ENCODE data around the gene MSI2.

The MSI2 gene

DNA sequence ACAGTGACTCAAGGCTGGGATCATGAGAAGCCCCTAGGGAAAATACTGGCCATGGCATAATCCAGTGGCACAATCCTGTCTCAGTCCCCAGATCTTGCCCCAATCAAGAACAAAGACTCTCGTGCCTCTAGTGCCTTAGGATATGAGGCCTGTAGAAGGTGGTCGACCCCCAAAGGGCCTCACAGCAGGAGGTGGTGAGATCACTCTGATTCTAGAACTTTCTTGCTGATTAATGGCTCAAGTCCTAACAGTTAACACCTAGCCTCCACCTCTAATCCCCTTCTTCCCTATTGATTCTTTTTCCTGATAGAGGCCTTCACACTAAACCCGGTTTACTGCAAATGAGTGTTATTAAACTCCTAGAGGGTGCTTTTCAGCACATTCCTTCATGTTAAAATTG lies 312.0 kb downstream of the MSI2 start:
- Histone ChIP-seq H3K79me2 (ENCODE audit: insufficient read depth, low read length) (no peaks in the 10 kb centered on the region), H2AFZ (ENCODE audit: low read depth, low read length, severe bottlenecking) (no peak overlapping the region), H3K27ac (ENCODE audit: low read depth, low read length) (no peak overlapping the region), H3K9me2 (replicated peaks; ENCODE audit: insufficient read depth, low read length) (no peaks in the 10 kb centered on the region), H3K4me3 (ENCODE audit: insufficient read depth, low read length, poor library complexity, severe bottlenecking) (no peak overlapping the region), H3K27me3 (ENCODE audit: low read length) (no peaks in the 10 kb centered on the region), H3K36me3 (ENCODE audit: low read length) (no peaks in the 10 kb centered on the region), H4K20me1 (ENCODE audit: low read depth, low read length) (no peaks in the 10 kb centered on the region), H3K9me3 (ENCODE audit: insufficient read depth, low read length) (no peaks in the 10 kb centered on the region), H3K4me2 (ENCODE audit: low read depth, low read length, poor library complexity, severe bottlenecking) (no peak overlapping the region), H3K9ac (ENCODE audit: low read length) (no peak overlapping the region), H3F3A (ENCODE audit: insufficient read depth) (no peaks in the 10 kb centered on the region)
- TF ChIP-seq, protein P1, sequence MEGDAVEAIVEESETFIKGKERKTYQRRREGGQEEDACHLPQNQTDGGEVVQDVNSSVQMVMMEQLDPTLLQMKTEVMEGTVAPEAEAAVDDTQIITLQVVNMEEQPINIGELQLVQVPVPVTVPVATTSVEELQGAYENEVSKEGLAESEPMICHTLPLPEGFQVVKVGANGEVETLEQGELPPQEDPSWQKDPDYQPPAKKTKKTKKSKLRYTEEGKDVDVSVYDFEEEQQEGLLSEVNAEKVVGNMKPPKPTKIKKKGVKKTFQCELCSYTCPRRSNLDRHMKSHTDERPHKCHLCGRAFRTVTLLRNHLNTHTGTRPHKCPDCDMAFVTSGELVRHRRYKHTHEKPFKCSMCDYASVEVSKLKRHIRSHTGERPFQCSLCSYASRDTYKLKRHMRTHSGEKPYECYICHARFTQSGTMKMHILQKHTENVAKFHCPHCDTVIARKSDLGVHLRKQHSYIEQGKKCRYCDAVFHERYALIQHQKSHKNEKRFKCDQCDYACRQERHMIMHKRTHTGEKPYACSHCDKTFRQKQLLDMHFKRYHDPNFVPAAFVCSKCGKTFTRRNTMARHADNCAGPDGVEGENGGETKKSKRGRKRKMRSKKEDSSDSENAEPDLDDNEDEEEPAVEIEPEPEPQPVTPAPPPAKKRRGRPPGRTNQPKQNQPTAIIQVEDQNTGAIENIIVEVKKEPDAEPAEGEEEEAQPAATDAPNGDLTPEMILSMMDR (IDR thresholded peaks at IDR 0.05; ENCODE audit: insufficient read depth, low read length, poor library complexity, severe bottlenecking) = no peak
- no peak for TF ChIP-seq EZH2phosphoT487 (conservative IDR thresholded peaks at IDR 0.05; ENCODE audit: low read length)

DNA sequence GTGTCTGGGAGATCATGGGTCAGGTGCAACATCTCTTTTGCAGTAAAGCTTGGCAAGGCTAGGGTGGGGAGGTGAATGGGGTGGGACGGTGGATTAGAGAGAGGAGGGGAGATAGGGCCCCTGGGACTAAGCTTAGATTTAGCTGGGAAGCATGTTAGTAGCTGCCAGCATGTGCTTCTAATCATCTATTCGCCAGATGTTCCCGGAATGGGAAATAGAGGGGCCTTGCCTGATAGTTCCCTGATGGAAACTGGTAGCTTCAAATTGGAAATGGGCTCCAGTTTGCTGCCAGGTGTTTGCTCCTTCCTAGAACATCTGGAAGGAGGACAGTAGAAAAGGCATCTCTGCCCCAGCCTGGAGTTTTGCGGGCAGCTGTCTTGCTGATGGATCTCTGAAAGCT lies 312.7 kb downstream of the MSI2 start:
- Histone ChIP-seq H3K27ac (ENCODE audit: low read depth, low read length) (no peak overlapping the region), H3K9me3 (ENCODE audit: insufficient read depth, low read length) (no peaks in the 10 kb centered on the region), H2AFZ (ENCODE audit: low read depth, low read length, severe bottlenecking) (no peak overlapping the region), H3K36me3 (ENCODE audit: low read length) (no peaks in the 10 kb centered on the region), H3K9me2 (replicated peaks; ENCODE audit: insufficient read depth, low read length) (no peaks in the 10 kb centered on the region), H3K9ac (ENCODE audit: low read length) (no peak overlapping the region), H3F3A (ENCODE audit: insufficient read depth) (no peaks in the 10 kb centered on the region), H3K79me2 (ENCODE audit: insufficient read depth, low read length) (no peaks in the 10 kb centered on the region), H3K27me3 (ENCODE audit: low read length) (no peaks in the 10 kb centered on the region), H4K20me1 (ENCODE audit: low read depth, low read length) (no peaks in the 10 kb centered on the region), H3K4me2 (ENCODE audit: low read depth, low read length, poor library complexity, severe bottlenecking) (no peak overlapping the region), H3K4me3 (ENCODE audit: insufficient read depth, low read length, poor library complexity, severe bottlenecking) (no peak overlapping the region)
- no peak for TF ChIP-seq EZH2phosphoT487 (conservative IDR thresholded peaks at IDR 0.05; ENCODE audit: low read length)
- TF ChIP-seq, protein P1 (IDR thresholded peaks at IDR 0.05; ENCODE audit: insufficient read depth, low read length, poor library complexity, severe bottlenecking) = no peak

DNA sequence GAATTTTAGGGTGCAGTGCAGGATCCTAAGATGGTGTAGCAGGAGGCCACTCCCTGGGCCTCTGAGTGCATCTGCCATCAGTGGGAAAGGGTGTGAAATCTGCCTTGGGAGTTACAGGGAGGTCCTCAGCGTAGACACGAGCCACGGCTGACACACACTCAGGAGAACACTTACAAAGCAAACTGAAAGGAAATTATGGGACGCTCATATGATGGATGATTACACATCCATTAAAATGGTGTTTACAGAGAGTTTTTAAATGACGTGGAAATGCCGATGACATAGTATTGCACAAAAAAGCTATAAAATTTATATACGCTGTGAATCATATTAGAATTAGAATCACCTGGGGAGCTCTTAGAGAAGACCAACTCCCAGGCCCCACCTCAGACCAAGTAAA lies 313.5 kb downstream of the MSI2 start:
- Histone ChIP-seq H3K79me2 (ENCODE audit: insufficient read depth, low read length) (no peaks in the 10 kb centered on the region), H3K36me3 (ENCODE audit: low read length) (no peaks in the 10 kb centered on the region), H3K4me2 (ENCODE audit: low read depth, low read length, poor library complexity, severe bottlenecking) (no peak overlapping the region), H3K9me3 (ENCODE audit: insufficient read depth, low read length) (no peaks in the 10 kb centered on the region), H3K4me3 (ENCODE audit: insufficient read depth, low read length, poor library complexity, severe bottlenecking) (no peak overlapping the region), H3K9ac (ENCODE audit: low read length) (no peak overlapping the region), H3K9me2 (replicated peaks; ENCODE audit: insufficient read depth, low read length) (no peaks in the 10 kb centered on the region), H4K20me1 (ENCODE audit: low read depth, low read length) (no peaks in the 10 kb centered on the region), H3F3A (ENCODE audit: insufficient read depth) (no peaks in the 10 kb centered on the region), H3K27me3 (ENCODE audit: low read length) (no peaks in the 10 kb centered on the region), H3K27ac (ENCODE audit: low read depth, low read length) (no peak overlapping the region), H2AFZ (ENCODE audit: low read depth, low read length, severe bottlenecking) (no peak overlapping the region)
- no peak for TF ChIP-seq EZH2phosphoT487 (conservative IDR thresholded peaks at IDR 0.05; ENCODE audit: low read length)
- TF ChIP-seq, protein P1 (IDR thresholded peaks at IDR 0.05; ENCODE audit: insufficient read depth, low read length, poor library complexity, severe bottlenecking) = no peak

Data from SU-DHL-6 (cell line).